DMS 273 (cell line): ENCODE measurements around the gene RPGR.

ENCODE experiments used
- DNase-seq: peaks from one replicate; lab custom pipeline; 2025; ENCODE audit not compliant: unreplicated experiment; lab: John Stamatoyannopoulos, UW

The RPGR gene, protein sequence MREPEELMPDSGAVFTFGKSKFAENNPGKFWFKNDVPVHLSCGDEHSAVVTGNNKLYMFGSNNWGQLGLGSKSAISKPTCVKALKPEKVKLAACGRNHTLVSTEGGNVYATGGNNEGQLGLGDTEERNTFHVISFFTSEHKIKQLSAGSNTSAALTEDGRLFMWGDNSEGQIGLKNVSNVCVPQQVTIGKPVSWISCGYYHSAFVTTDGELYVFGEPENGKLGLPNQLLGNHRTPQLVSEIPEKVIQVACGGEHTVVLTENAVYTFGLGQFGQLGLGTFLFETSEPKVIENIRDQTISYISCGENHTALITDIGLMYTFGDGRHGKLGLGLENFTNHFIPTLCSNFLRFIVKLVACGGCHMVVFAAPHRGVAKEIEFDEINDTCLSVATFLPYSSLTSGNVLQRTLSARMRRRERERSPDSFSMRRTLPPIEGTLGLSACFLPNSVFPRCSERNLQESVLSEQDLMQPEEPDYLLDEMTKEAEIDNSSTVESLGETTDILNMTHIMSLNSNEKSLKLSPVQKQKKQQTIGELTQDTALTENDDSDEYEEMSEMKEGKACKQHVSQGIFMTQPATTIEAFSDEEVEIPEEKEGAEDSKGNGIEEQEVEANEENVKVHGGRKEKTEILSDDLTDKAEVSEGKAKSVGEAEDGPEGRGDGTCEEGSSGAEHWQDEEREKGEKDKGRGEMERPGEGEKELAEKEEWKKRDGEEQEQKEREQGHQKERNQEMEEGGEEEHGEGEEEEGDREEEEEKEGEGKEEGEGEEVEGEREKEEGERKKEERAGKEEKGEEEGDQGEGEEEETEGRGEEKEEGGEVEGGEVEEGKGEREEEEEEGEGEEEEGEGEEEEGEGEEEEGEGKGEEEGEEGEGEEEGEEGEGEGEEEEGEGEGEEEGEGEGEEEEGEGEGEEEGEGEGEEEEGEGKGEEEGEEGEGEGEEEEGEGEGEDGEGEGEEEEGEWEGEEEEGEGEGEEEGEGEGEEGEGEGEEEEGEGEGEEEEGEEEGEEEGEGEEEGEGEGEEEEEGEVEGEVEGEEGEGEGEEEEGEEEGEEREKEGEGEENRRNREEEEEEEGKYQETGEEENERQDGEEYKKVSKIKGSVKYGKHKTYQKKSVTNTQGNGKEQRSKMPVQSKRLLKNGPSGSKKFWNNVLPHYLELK

GRCh38 chrX:38327007-38327774, at the start of gene RPGR:
Gene RPGR (minus strand): TSS chrX:38327509. CDS start chrX:38327367, 142 bp downstream.
- DNase-seq, result peak; percentile 96

GRCh38 chrX:38376747-38377146, 49.4 kb upstream of the RPGR start:
- DNase-seq, result no peak

DNA sequence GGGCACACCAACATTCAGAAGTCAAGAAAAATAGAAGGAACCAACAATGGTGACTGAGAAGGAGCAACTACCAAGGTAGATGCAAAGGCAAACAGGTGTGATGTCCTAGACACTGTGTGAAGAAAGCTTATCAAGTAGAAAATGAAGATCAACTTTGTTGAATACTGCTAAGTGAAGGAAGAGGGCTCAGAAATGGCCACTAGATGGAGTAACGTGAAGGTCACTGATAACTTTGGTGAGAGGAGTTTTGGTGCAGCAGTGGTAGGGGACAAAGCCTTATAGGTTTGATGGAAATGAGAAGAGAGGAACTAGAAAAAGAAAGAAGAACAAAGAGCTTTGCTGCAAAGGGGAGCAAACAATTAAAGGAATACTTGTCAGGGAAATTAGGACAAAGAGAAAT, 48.6 kb upstream of the RPGR start:
- DNase-seq, result peak; percentile 66

DNA sequence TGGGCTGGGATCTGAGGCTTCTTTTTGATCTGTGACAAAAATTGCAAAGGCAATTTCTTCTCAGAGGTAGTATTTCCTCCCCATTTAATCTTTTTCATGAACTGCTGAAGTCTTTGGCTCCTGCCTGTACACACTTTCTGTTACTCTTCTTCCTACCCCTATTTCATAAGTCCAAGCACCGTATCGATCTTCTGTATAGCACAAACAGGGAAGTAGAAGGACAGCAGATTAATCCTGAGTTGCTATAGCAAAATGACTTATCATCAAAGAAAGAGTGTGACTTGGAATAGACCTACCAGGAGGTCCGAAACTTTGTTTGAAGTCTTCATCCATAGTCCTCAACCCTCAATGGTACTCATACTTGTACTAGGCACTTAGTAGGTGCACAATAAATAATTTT, 47.1 kb upstream of the RPGR start:
- DNase-seq, result no peak

GRCh38 chrX:38371641-38372040, 44.3 kb upstream of the RPGR start:
- peak; percentile 55 for DNase-seq

- DNase-seq, result no peak
Measured at GRCh38 chrX:38368774-38369173, 41.5 kb upstream of the RPGR start.

- DNase-seq, result no peak
Measured at GRCh38 chrX:38365954-38366353, 38.6 kb upstream of the RPGR start.

DNA sequence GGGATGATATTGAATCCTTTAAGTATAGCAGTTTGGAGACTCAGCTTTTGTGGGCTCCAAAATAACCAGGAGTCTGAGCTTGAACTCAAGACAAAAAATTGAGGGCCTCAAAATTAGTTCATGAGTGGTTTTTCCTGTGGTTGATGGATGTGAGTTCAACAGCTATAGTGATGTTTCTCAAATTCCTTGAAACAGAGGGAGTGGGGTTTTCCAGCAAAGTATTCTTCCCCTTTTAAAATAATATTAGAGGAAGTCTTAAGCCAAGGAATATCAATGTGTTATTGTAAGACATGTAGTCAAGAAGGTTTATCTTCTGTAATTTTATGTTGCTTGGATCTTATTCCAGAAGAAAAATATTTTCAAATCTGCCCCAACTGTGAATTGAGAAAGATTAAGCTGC, 35.7 kb upstream of the RPGR start:
- DNase-seq, result no peak

GRCh38 chrX:38357747-38358673, 30.7 kb upstream of the RPGR start:
- no peak for DNase-seq

DNA sequence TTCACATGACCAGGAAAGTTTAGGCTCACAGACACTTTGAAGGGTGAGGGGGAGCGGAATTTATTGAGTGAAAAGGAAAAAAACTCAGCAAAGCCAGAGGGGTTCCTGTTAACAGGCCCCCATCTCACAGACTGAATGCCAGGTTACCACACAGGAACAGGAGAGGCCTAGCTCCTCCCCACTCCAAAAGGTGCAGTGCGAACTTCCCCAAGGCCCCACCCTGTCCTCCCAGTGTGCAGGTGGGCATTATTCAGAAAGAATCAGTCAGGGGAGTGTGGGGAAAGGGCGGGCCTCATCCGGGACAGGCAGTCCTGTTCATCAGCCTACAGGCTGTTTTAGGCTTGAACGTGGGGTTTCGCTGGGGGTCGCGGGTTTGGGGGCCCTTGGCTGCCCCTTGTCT, 29.1 kb upstream of the RPGR start:
- DNase-seq, result no peak

- no peak for DNase-seq
Measured at GRCh38 chrX:38352362-38352761, 25.1 kb upstream of the RPGR start, which contains the start of gene OTC. Gene OTC (plus strand): TSS chrX:38352604. CDS start chrX:38352697, 93 bp downstream.

GRCh38 chrX:38351346-38351745, 24.0 kb upstream of the RPGR start:
- DNase-seq, result no peak

GRCh38 chrX:38347136-38347535, 19.8 kb upstream of the RPGR start:
- no peak for DNase-seq

DNA sequence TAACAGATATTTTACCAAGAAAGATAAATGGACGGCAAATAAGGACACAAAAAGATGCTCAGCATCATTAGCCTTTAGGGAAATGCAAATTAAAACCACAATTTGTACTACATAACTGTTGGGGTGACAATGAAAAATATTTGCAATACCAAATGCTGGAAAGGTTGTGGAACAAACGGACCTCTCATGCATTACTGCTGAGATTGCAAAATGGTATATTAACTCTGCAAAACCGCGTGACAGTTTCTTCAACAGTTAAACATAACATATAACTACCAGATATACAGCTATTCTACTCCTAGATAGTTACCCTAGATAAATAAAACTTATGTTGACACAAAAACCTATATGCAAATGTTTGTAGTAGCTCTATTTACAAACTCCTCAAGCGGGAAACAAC, 18.8 kb upstream of the RPGR start:
- no peak for DNase-seq

GRCh38 chrX:38342853-38343778, 15.8 kb upstream of the RPGR start:
- DNase-seq, result no peak

DNA sequence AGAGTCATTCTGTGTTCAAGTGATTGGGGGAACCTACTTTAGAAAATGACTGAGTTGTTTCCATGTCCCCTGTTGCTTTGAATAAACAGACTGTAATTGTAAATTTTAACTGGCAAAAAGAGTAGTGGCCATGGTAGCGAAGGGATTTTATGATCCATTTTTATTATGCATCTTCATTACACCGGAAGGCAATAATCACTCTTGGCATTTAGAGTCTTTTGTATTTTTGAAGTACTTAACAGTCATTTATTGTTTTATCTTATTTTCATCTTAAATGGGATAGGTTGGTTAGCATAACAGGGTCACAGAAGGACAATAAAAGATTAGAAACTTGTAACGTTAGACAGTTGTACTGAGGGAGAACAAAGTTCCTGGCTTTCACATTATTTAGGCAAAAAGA, 14.1 kb upstream of the RPGR start:
- DNase-seq, result no peak

- DNase-seq, result no peak
Measured at GRCh38 chrX:38336538-38337240, 9.4 kb upstream of the RPGR start.

DNA sequence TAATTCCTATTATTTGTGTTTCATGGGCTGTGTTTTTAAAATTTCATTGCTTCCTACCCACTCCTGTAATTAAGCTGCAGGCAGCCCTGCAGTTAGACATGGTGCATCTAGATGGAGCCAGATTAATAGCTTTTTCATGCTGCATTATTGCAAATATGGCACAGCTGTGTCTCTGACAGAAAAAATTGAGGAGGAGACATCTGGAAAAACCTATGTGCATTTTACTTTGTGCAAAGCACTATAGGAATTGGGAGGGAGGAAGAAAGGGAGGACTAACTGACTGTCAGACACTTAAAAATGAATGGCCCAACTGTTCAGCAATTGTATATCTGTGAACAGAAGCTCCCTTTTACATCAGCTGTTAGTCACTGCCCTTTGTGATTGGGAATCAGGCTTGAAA, 8.1 kb upstream of the RPGR start:
- DNase-seq, result peak; percentile 52
